Upper lobe of left lung (tissue), 6 donors: ENCODE data around the gene CYGB. TPM values are rescaled to one million over a fixed set of nuclear protein-coding genes. Genes with fewer than 3 reads are reported as not detected.

ENCODE experiments used
- ATAC-seq, 2 donors: fragments of 200-7000 bp; cut with Tn5 transposase; one replicate each; pipeline ENCODE4 v1.9.1; 2022; ENCODE audit warnings: mild to moderate bottlenecking in 2 of 2, moderate library complexity in 2 of 2; ENCODE audit not compliant: low FRiP score in 2 of 2
- DNase-seq, 2 donors: peaks; one replicate each; pipeline ENCODE4 v3.0.0-alpha.2; 2019 to 2020
- H3K27ac ChIP-seq, 4 donors: fragments of 200-600 bp; sonication (generic); one replicate each; pipeline ENCODE4 v1.5.1; 2016 to 2019
- H3K27me3 ChIP-seq, 4 donors: fragments of 200-600 bp; sonication (generic); one replicate each; pipeline ENCODE4 v1.5.1; 2017 to 2019
- H3K36me3 ChIP-seq, 4 donors: fragments of 200-600 bp; sonication (generic); one replicate each; pipeline ENCODE4 v1.5.1; 2016 to 2019
- H3K4me1 ChIP-seq, 4 donors: fragments of 200-600 bp; sonication (generic); one replicate each; pipeline ENCODE4 v1.5.1; 2018 to 2019
- H3K4me3 ChIP-seq, 4 donors: fragments of 200-600 bp; sonication (generic); one replicate each; pipeline ENCODE4 v1.5.1; 2017 to 2019; ENCODE audit warnings: mild to moderate bottlenecking in 2 of 4, moderate library complexity in 1 of 4
- H3K9me3 ChIP-seq, 4 donors: fragments of 200-600 bp; sonication (generic); one replicate each; pipeline ENCODE4 v1.5.1; 2018 to 2019
- CTCF ChIP-seq, 6 experiments: fragments of 450-650 bp in 4 of 6; fragments of 200-600 bp in 2 of 6; sonication (generic) in 2 of 6; IDR thresholded peaks; one replicate each; pipeline ENCODE4 v1.5.1; 2016 to 2019; ENCODE audit warnings: antibody characterized with exemption in 6 of 6
- EP300 ChIP-seq, 4 donors: sonication (generic); formaldehyde crosslinking; IDR thresholded peaks; one replicate each; pipeline ENCODE4 v1.5.1; 2017; ENCODE audit warnings: antibody characterized with exemption in 4 of 4, control low read depth in 2 of 4
- POLR2A ChIP-seq, 4 donors: fragments of 450-650 bp; IDR thresholded peaks; one replicate each; pipeline ENCODE4 v1.5.1; 2016 to 2017; ENCODE audit warnings: antibody characterized with exemption in 4 of 4, mild to moderate bottlenecking in 2 of 4
- POLR2AphosphoS5 ChIP-seq, 2 donors: sonication (generic); formaldehyde crosslinking; IDR thresholded peaks; one replicate each; pipeline ENCODE4 v1.5.1; 2017; ENCODE audit warnings: antibody characterized with exemption in 2 of 2
- WGBS, 2 donors: methylation state at CpG; one replicate each; pipeline ENCODE4 v1.1.5; 2017 to 2018; 5-methylcytosine and 5-hydroxymethylcytosine counted together
- total RNA-seq, 6 donors: library from RNA; depleted of rRNA in 4 of 6; stranded (reverse); fragments of >200 nt in 4 of 6; gene quantifications; one replicate each; pipeline versions ENCODE4 v1.1.0 to v1.2.1, GENCODE V29; 2016 to 2021
- donor health status: DM: no; HTN: no; CAD: no; lungs with moderate emphysema.
- donor health status: DM: no; HTN: yes; CAD: no; lungs with severe emphysema.

Gene CYGB
- total RNA-seq, 6 donors from 2014 or later: 6.4 to 33.9 (median 16.6) TPM

GRCh38 chr17:76545918-76546555 is 8.5 kb upstream of the CYGB start:
- Histone ChIP-seq H3K4me1 (peaks cover 48 to 76% (median 62%) of the 10 kb centered on the region in 4 donors), H3K9me3 (no peaks in the 10 kb centered on the region), H3K36me3 (no peaks in the 10 kb centered on the region), H3K27ac (peak overlapping the region in 2 of 4 donors; percentile 31 to 79), H3K4me3 (no peak overlapping the region), H3K27me3 (no peaks in the 10 kb centered on the region)
- DNase-seq (no peak), ATAC-seq (no peak)
- no peak for TF ChIP-seq EP300 (IDR thresholded peaks at IDR 0.05)
- TF ChIP-seq CTCF (IDR thresholded peaks at IDR 0.05): no peak
- TF ChIP-seq POLR2AphosphoS5 (IDR thresholded peaks at IDR 0.05): no peak
- no peak for TF ChIP-seq POLR2A (IDR thresholded peaks at IDR 0.05)
- WGBS, 2 donors: 58 to 72% methylated on average over 8 to 13 of the region's 13 CpGs

- Histone ChIP-seq H3K4me3 (no peak overlapping the region), H3K27me3 (no peaks in the 10 kb centered on the region), H3K4me1 (peaks cover 54 to 77% (median 64%) of the 10 kb centered on the region in 4 donors), H3K36me3 (no peaks in the 10 kb centered on the region), H3K27ac (peak overlapping the region; percentile 3 to 79 (median 70)), H3K9me3 (no peaks in the 10 kb centered on the region)
- DNase-seq (peak in 1 of 2 donors; percentile 67), ATAC-seq (no peak)
- peak; percentile 79 to 82 for TF ChIP-seq POLR2AphosphoS5 (IDR thresholded peaks at IDR 0.05)
- peak in 2 of 4 donors; percentile 58 to 81 for TF ChIP-seq EP300 (IDR thresholded peaks at IDR 0.05)
- no peak for TF ChIP-seq POLR2A (IDR thresholded peaks at IDR 0.05)
- no peak for TF ChIP-seq CTCF (IDR thresholded peaks at IDR 0.05)
- WGBS, 2 donors: 38 to 55% methylated on average over 16 to 24 of the region's 24 CpGs
These were observed 7.2 kb upstream of the CYGB start for GRCh38 chr17:76544546-76545365.

- DNase-seq (peak in 1 of 2 donors; percentile 56), ATAC-seq (no peak)
- Histone ChIP-seq H3K4me1 (peaks cover 54 to 74% (median 68%) of the 10 kb centered on the region in 4 donors), H3K27ac (peak overlapping the region; percentile 3 to 79 (median 70)), H3K9me3 (no peaks in the 10 kb centered on the region), H3K27me3 (no peaks in the 10 kb centered on the region), H3K4me3 (no peak overlapping the region), H3K36me3 (no peaks in the 10 kb centered on the region)
- TF ChIP-seq POLR2A (IDR thresholded peaks at IDR 0.05): no peak
- TF ChIP-seq POLR2AphosphoS5 (IDR thresholded peaks at IDR 0.05): peak in 1 of 2 donors; percentile 55
- TF ChIP-seq CTCF (IDR thresholded peaks at IDR 0.05): no peak
- 33 to 51% methylated on average over 19 to 22 of the region's 22 CpGs for WGBS, 2 donors
These were observed 6.5 kb upstream of the CYGB start for GRCh38 chr17:76543826-76544545.

- 57 to 58% methylated on average over 6 of the region's 6 CpGs for WGBS, 2 donors
- DNase-seq (no peak), ATAC-seq (no peak)
- Histone ChIP-seq H3K4me1 (peaks cover 58 to 76% (median 73%) of the 10 kb centered on the region in 4 donors), H3K9me3 (no peaks in the 10 kb centered on the region), H3K27me3 (peaks cover 0 to 2% (median under 1%) of the 10 kb centered on the region in 4 donors), H3K27ac (peak overlapping the region in 3 of 4 donors; percentile 67 to 79 (median 74)), H3K36me3 (no peaks in the 10 kb centered on the region), H3K4me3 (no peak overlapping the region)
- no peak for TF ChIP-seq CTCF (IDR thresholded peaks at IDR 0.05)
- no peak for TF ChIP-seq POLR2A (IDR thresholded peaks at IDR 0.05)
- no peak for TF ChIP-seq POLR2AphosphoS5 (IDR thresholded peaks at IDR 0.05)
- no peak for TF ChIP-seq EP300 (IDR thresholded peaks at IDR 0.05)
These were observed 5.9 kb upstream of the CYGB start for GRCh38 chr17:76543482-76543825.
